Heart right ventricle (tissue), 16 donors: ENCODE results near the gene EBI3. TPM values are rescaled to one million over a fixed set of nuclear protein-coding genes. Genes with fewer than 3 reads are reported as not detected.

Experiments used
- ATAC-seq, 8 donors: fragments of 200-7000 bp; cut with Tn5 transposase; one replicate each; pipeline ENCODE4 v1.9.1; 2020; ENCODE audit warnings: mild to moderate bottlenecking in 8 of 8, moderate library complexity in 8 of 8, moderate number of reproducible peaks in 1 of 8
- DNase-seq, 2 donors: peaks; one replicate each; pipeline ENCODE4 v3.0.0-alpha.2; 2020
- H3K27ac ChIP-seq, 10 donors: fragments of 200-600 bp; sonication (generic) in 2 of 10; one replicate each; pipeline versions ENCODE4 v1.5.0 to v1.8.0; 2020 to 2022; ENCODE audit warnings: mild to moderate bottlenecking in 3 of 10
- H3K27me3 ChIP-seq, 7 donors: fragments of 200-600 bp; one replicate each; pipeline ENCODE4 v1.8.0; 2021 to 2022; ENCODE audit warnings: mild to moderate bottlenecking in 2 of 7
- H3K36me3 ChIP-seq, 9 donors: fragments of 200-600 bp; sonication (generic) in 1 of 9; one replicate each; pipeline versions ENCODE4 v1.5.0 to v1.8.0; 2020 to 2022; ENCODE audit warnings: mild to moderate bottlenecking in 2 of 9
- H3K4me1 ChIP-seq, 9 donors: fragments of 200-600 bp; sonication (generic) in 1 of 9; one replicate each; pipeline versions ENCODE4 v1.5.0 to v1.8.0; 2020 to 2022; ENCODE audit warnings: mild to moderate bottlenecking in 4 of 9
- H3K4me3 ChIP-seq, 10 donors: fragments of 200-600 bp; sonication (generic) in 2 of 10; one replicate each; pipeline versions ENCODE4 v1.5.0 to v1.8.0; 2020 to 2022; ENCODE audit warnings: mild to moderate bottlenecking in 7 of 10, moderate library complexity in 2 of 10
- H3K9me3 ChIP-seq, 11 donors: fragments of 200-600 bp in 10 of 11; sonication (generic) in 2 of 11; one replicate each; pipeline versions ENCODE4 v1.5.0 to v1.8.0; 2013 to 2022; ENCODE audit warnings: mild to moderate bottlenecking in 2 of 11, control low read depth in 1 of 11, moderate library complexity in 1 of 11
- WGBS, 2 donors: extraction: QIAGEN DNeasy Blood & Tissue Kit; methylation state at CpG; one replicate each; pipeline ENCODE4 v1.1.7; 2013; ENCODE audit warnings: inconsistent platforms in 1 of 2; 5-methylcytosine and 5-hydroxymethylcytosine counted together
- intact Hi-C, 10 donors: fragments of 100-400 bp; cut with DNase I; formaldehyde crosslinking; loops; one replicate each; pipeline versions ENCODE4 v1.11.1 to v1.14.2; 2022
- polyA plus RNA-seq, 2 donors: library from polyadenylated mRNA; stranded (reverse); fragments of 200-250 nt; gene quantifications; one replicate each; pipeline ENCODE4 v1.2.3, GENCODE V29; 2013
- total RNA-seq, 10 donors: library from RNA; stranded (reverse); fragmentation: NEBNext Ultra II Directional in 3 of 10; extraction: Animal tissue kit (Norgen Biotek cat#: 25700) in 3 of 10; gene quantifications; one replicate each; pipeline versions ENCODE4 v1.2.1 to v1.2.4, GENCODE V29; 2021 to 2023
- TF ChIP-seq, protein P1 (sequence below), 9 donors: fragments of 200-600 bp; sonication (generic) in 2 of 9; IDR thresholded peaks; one replicate each; pipeline versions ENCODE4 v1.5.0 to v1.8.0; 2021 to 2022; ENCODE audit warnings: antibody characterized with exemption in 9 of 9, mild to moderate bottlenecking in 5 of 9, moderate library complexity in 1 of 9
- donor health status: Arrhythmogenic right ventricular cardiomyopathy.
- donor health status: ischemic (EF 13 %, LVEDD 7.1; RV severe dilation, severe dysfunction).
- donor health status: healthy with polysubstance abuse.
- donor health status: DM: no; HTN: yes; CAD: no.
- donor health status: DM: no; HTN: no; CAD: no.
- donor health status: ischemic (EF 25% LVEDD 6.9; RV normal size, moderate dysfunction).
- donor health status: ischemic (EF 25% LVEDD 5.7; RV mildly dilated, moderate dysfunction).
- donor health status: healthy.
- donor health status: DM: yes; HTN: yes; CAD: no.
- donor health status: Ischemic cardiomyopathy.
- donor health status: ischemic (EF 35%, LVEDD 5.7; RV mildly dilated, moderate dysfunction).
- donor health status: nonischemic (EF 11% LVEDD 7.7; RV severe dilation, severe dysfunction).
- donor health status: DM: yes; HTN: yes; CAD: no.
- donor health status: PGD.
- donor health status: ischemic (EF 29% LVEDD 5.4; RV normal size, mild dysfunction).
- donor health status: nonischemic (EF 23%, LVEDD 6.1; RV moderate dilation, normal function).

Gene EBI3
- total and polyA plus RNA-seq, 12 donors = 0.49 to 2.4 (median 0.81) TPM; not detected in 4

DNA sequence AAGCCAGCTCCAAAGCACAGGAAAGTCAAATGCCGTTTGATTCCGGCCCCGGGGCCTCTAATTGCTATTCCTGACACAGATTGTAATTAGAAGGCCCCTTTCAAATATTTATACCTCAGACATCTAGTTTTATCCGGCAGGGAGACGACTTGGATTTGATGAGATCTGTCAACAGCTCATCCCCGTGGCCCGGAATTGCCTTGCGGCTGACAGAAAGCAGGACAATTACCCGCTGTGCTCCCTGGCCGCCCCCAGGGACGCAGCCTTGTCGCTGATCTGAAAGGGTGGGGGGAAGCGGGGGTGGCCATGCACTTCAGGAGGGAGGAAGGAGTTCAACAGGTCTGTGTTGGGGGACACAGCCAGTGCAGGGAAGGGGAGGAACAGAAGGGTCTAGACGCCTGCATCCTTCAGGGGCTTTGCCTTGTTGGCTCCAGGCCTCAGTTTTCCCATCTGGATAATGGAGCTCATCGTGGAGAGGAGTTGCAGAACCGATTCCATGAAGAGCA is 47.9 kb downstream of the EBI3 start:
- no peak overlapping the region for H3K4me3 ChIP-seq
- TF ChIP-seq, protein P1, sequence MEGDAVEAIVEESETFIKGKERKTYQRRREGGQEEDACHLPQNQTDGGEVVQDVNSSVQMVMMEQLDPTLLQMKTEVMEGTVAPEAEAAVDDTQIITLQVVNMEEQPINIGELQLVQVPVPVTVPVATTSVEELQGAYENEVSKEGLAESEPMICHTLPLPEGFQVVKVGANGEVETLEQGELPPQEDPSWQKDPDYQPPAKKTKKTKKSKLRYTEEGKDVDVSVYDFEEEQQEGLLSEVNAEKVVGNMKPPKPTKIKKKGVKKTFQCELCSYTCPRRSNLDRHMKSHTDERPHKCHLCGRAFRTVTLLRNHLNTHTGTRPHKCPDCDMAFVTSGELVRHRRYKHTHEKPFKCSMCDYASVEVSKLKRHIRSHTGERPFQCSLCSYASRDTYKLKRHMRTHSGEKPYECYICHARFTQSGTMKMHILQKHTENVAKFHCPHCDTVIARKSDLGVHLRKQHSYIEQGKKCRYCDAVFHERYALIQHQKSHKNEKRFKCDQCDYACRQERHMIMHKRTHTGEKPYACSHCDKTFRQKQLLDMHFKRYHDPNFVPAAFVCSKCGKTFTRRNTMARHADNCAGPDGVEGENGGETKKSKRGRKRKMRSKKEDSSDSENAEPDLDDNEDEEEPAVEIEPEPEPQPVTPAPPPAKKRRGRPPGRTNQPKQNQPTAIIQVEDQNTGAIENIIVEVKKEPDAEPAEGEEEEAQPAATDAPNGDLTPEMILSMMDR (IDR thresholded peaks at IDR 0.05) = no peak
- H3K27me3 ChIP-seq = peaks cover 19 to 52% (median 42%) of the 10 kb centered on the region in 7 donors
- DNase-seq (no peak), ATAC-seq (no peak)
- H3K9me3 ChIP-seq = peaks cover 0 to under 1% (median 0%) of the 10 kb centered on the region in 11 donors
- H3K36me3 ChIP-seq = peaks cover 0 to 6% (median 0%) of the 10 kb centered on the region in 9 donors
- H3K27ac ChIP-seq = no peak overlapping the region
- peaks cover 0 to 18% (median 13%) of the 10 kb centered on the region in 9 donors for H3K4me1 ChIP-seq
- intact Hi-C loops = loop anchor here in 3 of 10 donors (10.0 kb wide), 3 partner anchors 48 to 248 kb away; no protein-coding TSS in a partner anchor
- WGBS, 2 donors = 18 to 19% methylated on average over 16 of the region's 16 CpGs

DNA sequence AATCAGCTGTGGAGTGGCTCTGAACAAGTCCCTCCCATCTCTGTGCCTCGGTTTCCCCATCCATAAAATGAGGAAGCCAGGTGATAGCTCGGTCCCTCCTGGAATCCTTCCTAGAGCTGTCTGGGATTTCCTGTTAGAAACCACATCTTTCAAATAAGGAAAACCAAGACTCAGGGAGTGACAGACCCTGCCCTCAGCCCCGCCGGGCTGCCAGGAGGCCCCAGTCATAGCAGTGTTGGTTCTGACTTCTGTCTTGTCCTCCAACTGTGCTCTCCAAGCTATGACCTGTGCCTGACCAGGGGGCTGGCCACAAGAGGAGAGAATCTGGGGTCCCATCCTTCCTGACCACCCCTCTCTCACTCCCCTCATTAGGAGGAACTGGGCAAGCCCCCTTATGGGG is 48.7 kb downstream of the EBI3 start:
- no peak for DNase-seq
- 24 to 37% methylated on average over 4 of the region's 4 CpGs for WGBS, 2 donors

DNA sequence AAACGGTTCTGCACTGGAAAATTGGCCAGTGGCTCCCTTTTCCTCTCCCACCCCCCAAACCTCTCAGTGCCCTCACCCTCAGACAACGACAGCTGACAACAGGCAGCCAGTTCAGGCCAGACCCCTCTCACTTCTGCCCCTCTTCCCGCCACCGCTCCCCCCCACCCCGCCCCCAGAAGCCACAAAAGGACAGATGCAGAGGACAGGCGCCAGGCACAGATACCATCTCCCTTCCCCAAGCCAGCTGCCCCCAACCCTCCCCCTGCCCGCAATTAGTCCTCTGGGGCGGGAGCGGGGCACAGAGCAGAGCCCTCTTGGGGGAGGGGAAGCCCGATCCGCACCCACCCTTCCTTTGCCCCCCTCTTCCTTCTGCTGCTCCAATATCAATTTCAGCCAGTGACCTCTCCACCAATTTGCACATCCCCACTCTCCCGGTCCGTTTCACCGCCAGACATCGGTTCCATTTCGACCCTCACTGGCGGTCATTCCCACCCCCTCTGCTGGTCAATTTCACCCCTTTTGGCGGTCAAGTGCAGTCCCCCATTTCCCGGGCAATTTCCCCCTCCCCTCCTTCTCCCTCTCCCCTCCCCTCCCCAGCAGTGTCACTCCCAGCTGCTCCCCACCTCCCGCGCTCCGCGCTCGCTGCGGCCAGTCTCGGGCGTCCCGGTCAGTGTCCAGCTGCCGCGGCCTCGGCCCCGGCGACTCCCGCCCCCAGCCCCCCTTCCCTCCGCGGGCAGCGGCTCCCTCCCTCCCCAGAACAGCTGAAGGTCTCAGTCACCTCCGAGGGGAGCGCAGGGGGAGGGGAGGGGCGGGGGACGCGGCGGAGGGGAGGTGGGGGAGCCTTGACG is 49.3 kb downstream of the EBI3 start, which contains the start of gene SHD:
Gene SHD (plus strand): TSS at position 848 of the 848 bp plus-strand sequence. CDS start 798 bp downstream, outside the sequence.
- intact Hi-C loops = loop anchor here in 3 of 10 donors (10.0 kb wide), 3 partner anchors 46 to 246 kb away; no protein-coding TSS in a partner anchor
- peak in 2 of 8 donors; percentile 30 to 38 for ATAC-seq
- Histone ChIP-seq H3K9me3 (no peaks in the 10 kb centered on the region), H3K36me3 (no peaks in the 10 kb centered on the region), H3K4me1 (peaks cover 0 to 18% (median 13%) of the 10 kb centered on the region in 9 donors), H3K4me3 (peak within 1 kb of the TSS in 9 of 10 donors; percentile 22 to 51 (median 44)), H3K27me3 (peaks cover 19 to 64% (median 54%) of the 10 kb centered on the region in 7 donors), H3K27ac (no peak within 1 kb of the TSS)
- TF ChIP-seq, protein P1 (IDR thresholded peaks at IDR 0.05) = no peak
- 4 to 5% methylated on average over 28 to 44 of the region's 44 CpGs for WGBS, 2 donors
- no peak for DNase-seq

More for the DNA sequence above, 48.7 kb downstream of the EBI3 start:
- Histone ChIP-seq H3K4me3 (no peak overlapping the region), H3K4me1 (peaks cover 0 to 18% (median 13%) of the 10 kb centered on the region in 9 donors), H3K27me3 (peaks cover 19 to 59% (median 50%) of the 10 kb centered on the region in 7 donors), H3K9me3 (no peaks in the 10 kb centered on the region), H3K27ac (no peak overlapping the region), H3K36me3 (no peaks in the 10 kb centered on the region)
- TF ChIP-seq, protein P1 (IDR thresholded peaks at IDR 0.05) = no peak
- no peak for ATAC-seq
- intact Hi-C loops = loop anchor here in 3 of 10 donors (10.0 kb wide), 3 partner anchors 47 to 247 kb away; no protein-coding TSS in a partner anchor

DNA sequence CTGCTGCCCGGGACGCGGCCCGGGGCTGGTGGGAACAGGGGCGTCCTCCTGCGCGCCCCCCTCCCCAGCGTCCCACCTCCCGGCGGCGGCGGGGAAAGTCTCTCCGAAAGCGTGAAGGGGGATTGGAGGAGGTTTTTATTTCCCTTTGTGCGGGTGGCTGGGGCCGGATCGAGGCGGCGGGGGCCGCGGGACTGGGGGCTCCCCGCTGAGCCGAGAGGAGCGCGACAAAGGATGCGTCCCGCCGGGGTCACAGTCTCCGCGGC is 49.9 kb downstream of the EBI3 start:
- 1% methylated on average over 27 to 30 of the region's 30 CpGs for WGBS, 2 donors
- Histone ChIP-seq H3K4me3 (peak overlapping the region in 9 of 10 donors; percentile 22 to 51 (median 44)), H3K27ac (no peak overlapping the region), H3K9me3 (no peaks in the 10 kb centered on the region), H3K27me3 (peaks cover 19 to 65% (median 54%) of the 10 kb centered on the region in 7 donors), H3K4me1 (peaks cover 0 to 18% (median 13%) of the 10 kb centered on the region in 9 donors), H3K36me3 (no peaks in the 10 kb centered on the region)
- TF ChIP-seq, protein P1 (IDR thresholded peaks at IDR 0.05) = no peak
- DNase-seq (no peak), ATAC-seq (peak in 1 of 8 donors; percentile 58)
- intact Hi-C loops = loop anchor here in 3 of 10 donors (10.0 kb wide), 3 partner anchors 46 to 246 kb away; no protein-coding TSS in a partner anchor
